Uterus (tissue), 2 donors: ENCODE measurements around the gene SLC25A21.

Source experiments
- POLR2A ChIP-seq, 2 donors: fragments of 450-650 bp; IDR thresholded peaks; one replicate each; pipeline ENCODE4 v1.6.1; 2016; ENCODE audit warnings: antibody characterized with exemption in 2 of 2, mild to moderate bottlenecking in 1 of 2, moderate library complexity in 1 of 2
- TF ChIP-seq, protein P1 (sequence below), 4 experiments: fragments of 200-600 bp in 2 of 4; fragments of 450-650 bp in 2 of 4; sonication (generic) in 2 of 4; IDR thresholded peaks; one replicate each; pipeline ENCODE4 v1.5.1; 2016 to 2019; ENCODE audit warnings: antibody characterized with exemption in 4 of 4, mild to moderate bottlenecking in 2 of 4, moderate library complexity in 1 of 4

DNA sequence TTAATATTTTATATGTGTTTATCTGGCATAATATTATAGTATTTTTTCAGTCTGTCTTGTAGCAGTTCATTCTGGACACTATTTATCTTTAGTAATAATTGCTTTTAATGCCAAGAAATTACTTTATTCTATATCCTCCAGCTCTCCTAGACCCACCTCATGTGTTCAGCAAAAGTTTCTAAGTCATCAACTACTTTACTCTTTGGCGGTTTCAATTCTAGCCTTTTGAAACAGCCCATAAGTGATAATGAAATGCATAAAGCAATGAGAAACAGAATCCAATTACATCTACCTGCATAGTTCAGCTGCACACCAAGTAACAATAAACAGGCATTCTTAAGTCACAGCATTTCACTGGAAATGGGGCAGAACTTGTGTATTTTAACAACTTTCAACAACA is 225.5 kb downstream of the SLC25A21 start:
- no peak for TF ChIP-seq POLR2A (IDR thresholded peaks at IDR 0.05)
- TF ChIP-seq, protein P1, sequence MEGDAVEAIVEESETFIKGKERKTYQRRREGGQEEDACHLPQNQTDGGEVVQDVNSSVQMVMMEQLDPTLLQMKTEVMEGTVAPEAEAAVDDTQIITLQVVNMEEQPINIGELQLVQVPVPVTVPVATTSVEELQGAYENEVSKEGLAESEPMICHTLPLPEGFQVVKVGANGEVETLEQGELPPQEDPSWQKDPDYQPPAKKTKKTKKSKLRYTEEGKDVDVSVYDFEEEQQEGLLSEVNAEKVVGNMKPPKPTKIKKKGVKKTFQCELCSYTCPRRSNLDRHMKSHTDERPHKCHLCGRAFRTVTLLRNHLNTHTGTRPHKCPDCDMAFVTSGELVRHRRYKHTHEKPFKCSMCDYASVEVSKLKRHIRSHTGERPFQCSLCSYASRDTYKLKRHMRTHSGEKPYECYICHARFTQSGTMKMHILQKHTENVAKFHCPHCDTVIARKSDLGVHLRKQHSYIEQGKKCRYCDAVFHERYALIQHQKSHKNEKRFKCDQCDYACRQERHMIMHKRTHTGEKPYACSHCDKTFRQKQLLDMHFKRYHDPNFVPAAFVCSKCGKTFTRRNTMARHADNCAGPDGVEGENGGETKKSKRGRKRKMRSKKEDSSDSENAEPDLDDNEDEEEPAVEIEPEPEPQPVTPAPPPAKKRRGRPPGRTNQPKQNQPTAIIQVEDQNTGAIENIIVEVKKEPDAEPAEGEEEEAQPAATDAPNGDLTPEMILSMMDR (IDR thresholded peaks at IDR 0.05), result no peak
